Measurements from ENCODE around the gene TAF7L.

GRCh38 chrX:101252634-101253033 lies 38.5 kb downstream of the TAF7L start:
- no peak for TF ChIP-seq CTCF (IDR thresholded peaks at IDR 0.05; ENCODE audit: poor library complexity)
- no peak for TF ChIP-seq EZH2phosphoT487 (IDR thresholded peaks at IDR 0.05; ENCODE audit: low read depth, severe bottlenecking, unreplicated experiment)
- TF ChIP-seq EZH2 (IDR thresholded peaks at IDR 0.05; ENCODE audit: borderline replicate concordance), result no peak

All from hepatocyte (in vitro differentiated cells).